Tracheal epithelial cell (primary cell): ENCODE results near the gene PLEKHM3. TPM values are rescaled to one million over a fixed set of nuclear protein-coding genes. Genes with fewer than 3 reads are reported as not detected.

ENCODE experiments used
- total RNA-seq: library from RNA; depleted of rRNA; stranded (reverse); fragments of >200 nt; gene quantifications from 2 replicates; pipeline ENCODE4 v1.2.1, GENCODE V29; 2014

Gene PLEKHM3
- total RNA-seq: 13.4 and 16.9 TPM in 2 replicates

GRCh38 chr2:208025037-208025813, at the start of gene PLEKHM3:
Gene PLEKHM3, minus strand, starts transcription at chr2:208025527. Its CDS starts 23,888 bp downstream, at chr2:208001639.

Other genes starting within 250 kb of the PLEKHM3 start
- not detected in 2 replicates for gene CRYGD, start 99.0 kb upstream of the PLEKHM3 start, total RNA-seq
- gene CRYGC, start 104.3 kb upstream of the PLEKHM3 start, total RNA-seq: not detected in 2 replicates
- gene CRYGB, start 120.6 kb upstream of the PLEKHM3 start, total RNA-seq: not detected in 2 replicates
- gene CRYGA, start 138.1 kb upstream of the PLEKHM3 start, total RNA-seq: not detected in 2 replicates
- gene C2orf80, start 164.5 kb upstream of the PLEKHM3 start, total RNA-seq: not detected in 2 replicates
- gene IDH1, start 229.5 kb upstream of the PLEKHM3 start, total RNA-seq: 153 and 330 TPM in 2 replicates
- gene PIKFYVE, start 240.7 kb upstream of the PLEKHM3 start, total RNA-seq: 20.2 and 20.7 TPM in 2 replicates